ENCODE measurements around the gene LRRC41.

LRRC41 gene

DNA sequence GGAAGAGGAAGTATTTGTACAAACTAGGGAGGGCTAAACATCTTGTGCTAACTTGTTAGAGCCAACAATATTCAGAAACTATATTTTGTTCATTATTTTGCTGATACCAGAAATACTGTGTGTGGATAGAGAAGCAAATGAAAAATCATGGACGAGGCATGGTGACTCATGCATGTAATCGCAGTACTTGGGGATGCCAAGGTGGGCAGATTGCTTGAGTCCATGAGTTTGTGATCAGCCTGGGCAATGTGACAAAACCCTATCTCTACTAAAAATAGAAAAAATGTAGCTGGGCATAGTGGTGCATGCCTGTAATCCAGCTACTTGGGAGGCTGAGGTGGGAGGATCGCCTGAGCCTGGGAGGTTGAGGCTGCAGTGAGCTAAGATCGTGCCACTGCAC lies 13.4 kb downstream of the LRRC41 start:
- H3K27ac ChIP-seq = no peak overlapping the region
- H3K4me3 ChIP-seq = no peak overlapping the region

GRCh38 chr1:46289134-46289494 lies 14.3 kb downstream of the LRRC41 start:
- no peak overlapping the region for H3K27ac ChIP-seq
- no peak overlapping the region for H3K4me3 ChIP-seq

- H3K4me3 ChIP-seq = no peak overlapping the region
- no peak overlapping the region for H3K27ac ChIP-seq
Measured at GRCh38 chr1:46288485-46289133, 14.8 kb downstream of the LRRC41 start.

GRCh38 chr1:46285730-46286477 lies 17.5 kb downstream of the LRRC41 start:
- Histone ChIP-seq H3K4me3 (no peak overlapping the region), H3K27ac (no peak overlapping the region)

GRCh38 chr1:46284597-46285564 lies 18.5 kb downstream of the LRRC41 start:
- Histone ChIP-seq H3K4me3 (no peak overlapping the region), H3K27ac (no peak overlapping the region)

GRCh38 chr1:46284058-46284457 lies 19.4 kb downstream of the LRRC41 start:
- Histone ChIP-seq H3K4me3 (no peak overlapping the region), H3K27ac (no peak overlapping the region)

- no peak overlapping the region for H3K27ac ChIP-seq
Measured at GRCh38 chr1:46281021-46281420, 22.4 kb downstream of the LRRC41 start.

DNA sequence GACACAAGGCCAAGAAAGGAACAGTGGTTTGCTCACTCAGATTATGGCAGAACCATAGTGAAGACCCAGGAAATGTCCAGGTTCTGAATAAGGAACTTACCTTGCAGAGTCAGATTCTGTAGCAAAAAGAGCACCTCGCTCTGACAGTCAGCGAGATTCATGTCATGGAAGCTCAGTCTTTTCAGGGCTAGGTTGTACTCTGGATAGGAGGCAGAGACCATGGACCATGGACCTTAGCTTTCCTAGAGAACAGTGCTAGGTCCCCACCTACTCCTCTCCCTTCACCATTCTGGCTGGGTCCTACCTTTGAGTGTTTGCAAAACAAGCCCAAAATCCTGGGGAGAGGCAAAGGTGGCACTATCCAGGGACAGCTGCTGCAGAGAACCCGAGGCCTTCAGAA lies 23.3 kb downstream of the LRRC41 start:
- Histone ChIP-seq H3K27ac (no peak overlapping the region), H3K4me3 (no peak overlapping the region)

More at GRCh38 chr1:46281021-46281420, 22.4 kb downstream of the LRRC41 start:
- H3K4me3 ChIP-seq = no peak overlapping the region

- Histone ChIP-seq H3K4me3 (no peak overlapping the region), H3K27ac (no peak overlapping the region)
Measured at GRCh38 chr1:46278807-46279206, 24.6 kb downstream of the LRRC41 start.

DNA sequence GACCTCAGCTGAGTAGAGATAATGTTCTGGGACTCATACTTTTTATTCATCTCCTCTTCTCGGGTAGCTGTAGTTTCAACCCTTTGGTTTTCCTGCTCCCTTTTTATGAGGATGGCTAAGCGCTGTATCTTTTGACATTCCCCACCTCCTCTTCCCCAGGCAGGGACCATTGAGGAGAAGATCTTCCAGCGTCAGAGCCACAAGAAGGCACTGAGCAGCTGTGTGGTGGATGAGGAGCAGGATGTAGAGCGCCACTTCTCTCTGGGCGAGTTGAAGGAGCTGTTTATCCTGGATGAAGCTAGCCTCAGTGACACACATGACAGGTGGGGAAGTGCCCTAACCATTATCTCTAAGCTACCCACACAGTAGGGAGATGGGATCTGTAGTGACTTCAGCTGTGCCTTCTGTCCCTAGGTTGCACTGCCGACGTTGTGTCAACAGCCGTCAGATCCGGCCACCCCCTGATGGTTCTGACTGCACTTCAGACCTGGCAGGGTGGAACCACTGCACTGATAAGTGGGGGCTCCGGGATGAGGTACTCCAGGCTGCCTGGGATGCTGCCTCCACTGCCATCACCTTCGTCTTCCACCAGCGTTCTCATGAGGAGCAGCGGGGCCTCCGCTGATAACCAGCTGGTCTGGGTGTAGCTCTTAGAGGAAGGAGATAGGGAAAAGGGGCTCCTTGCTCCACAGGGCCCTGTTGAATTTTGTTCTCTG lies 25.6 kb downstream of the LRRC41 start:
- H3K4me3 ChIP-seq = no peak overlapping the region
- H3K27ac ChIP-seq = no peak overlapping the region

DNA sequence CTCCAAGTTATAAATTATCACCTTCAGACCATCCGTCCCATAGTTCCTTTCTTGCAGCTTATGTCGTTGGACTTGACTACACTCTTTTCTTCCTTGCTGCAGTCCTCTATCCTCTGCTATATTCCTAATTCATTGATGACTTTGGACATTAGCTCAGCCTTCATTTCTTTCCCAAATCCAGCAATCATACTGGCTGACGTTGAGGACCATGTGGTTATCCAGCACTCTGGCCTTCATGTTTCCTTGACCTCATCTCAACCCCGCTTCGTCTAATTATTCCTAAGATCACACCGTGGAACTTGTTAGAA lies 28.4 kb downstream of the LRRC41 start:
- Histone ChIP-seq H3K27ac (no peak overlapping the region), H3K4me3 (no peak overlapping the region)

GRCh38 chr1:46274225-46275029 lies 29.0 kb downstream of the LRRC41 start:
- Histone ChIP-seq H3K4me3 (no peak overlapping the region), H3K27ac (no peak overlapping the region)

GRCh38 chr1:46268578-46268977 lies 34.8 kb downstream of the LRRC41 start:
- H3K4me3 ChIP-seq = no peak overlapping the region
- no peak overlapping the region for H3K27ac ChIP-seq

GRCh38 chr1:46263146-46263545 lies 40.3 kb downstream of the LRRC41 start:
- H3K4me3 ChIP-seq = no peak overlapping the region
- H3K27ac ChIP-seq = no peak overlapping the region

DNA sequence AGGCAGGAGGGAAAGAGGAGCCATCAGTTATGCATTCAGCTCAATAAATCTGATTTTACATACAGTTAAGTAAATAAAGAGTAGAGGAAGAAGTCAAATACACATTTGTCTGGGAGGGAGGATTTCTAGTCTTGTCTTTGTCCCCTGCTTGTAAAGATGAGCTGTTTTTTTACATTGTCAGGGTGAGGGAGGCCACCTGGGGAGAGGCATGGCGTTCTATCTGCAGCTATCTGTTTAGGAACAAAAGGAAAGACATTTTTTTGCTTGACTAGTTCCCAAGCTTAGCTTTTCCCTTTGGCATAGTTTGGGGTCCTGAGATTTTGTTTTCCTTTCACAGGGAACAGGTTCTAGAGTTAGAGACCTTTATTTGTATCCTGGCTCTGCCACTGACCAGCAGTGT lies 40.9 kb downstream of the LRRC41 start:
- no peak overlapping the region for H3K4me3 ChIP-seq
- H3K27ac ChIP-seq = no peak overlapping the region

DNA sequence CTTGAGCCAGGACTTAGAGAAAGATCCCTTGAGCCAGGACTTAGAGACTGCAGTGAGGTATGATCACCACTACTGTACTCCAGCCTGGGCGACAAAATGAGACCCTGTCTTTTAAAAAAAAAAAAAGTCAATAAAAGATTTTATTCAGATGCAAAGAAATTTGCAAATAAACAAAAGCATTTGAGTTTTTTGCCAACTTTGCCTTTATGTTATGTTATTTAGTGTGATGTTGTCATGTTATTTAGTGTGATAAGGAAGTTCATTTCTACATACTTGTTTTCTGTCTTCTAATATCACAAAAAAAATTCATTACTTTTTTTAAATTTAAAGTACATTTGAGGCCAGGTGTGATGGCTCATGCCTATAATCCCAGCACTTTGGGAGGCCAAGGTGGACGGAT lies 46.9 kb downstream of the LRRC41 start:
- Histone ChIP-seq H3K27ac (no peak overlapping the region), H3K4me3 (no peak overlapping the region)

- H3K4me3 ChIP-seq = no peak overlapping the region
- H3K27ac ChIP-seq = no peak overlapping the region
Measured at GRCh38 chr1:46254668-46255067, 48.7 kb downstream of the LRRC41 start.

DNA sequence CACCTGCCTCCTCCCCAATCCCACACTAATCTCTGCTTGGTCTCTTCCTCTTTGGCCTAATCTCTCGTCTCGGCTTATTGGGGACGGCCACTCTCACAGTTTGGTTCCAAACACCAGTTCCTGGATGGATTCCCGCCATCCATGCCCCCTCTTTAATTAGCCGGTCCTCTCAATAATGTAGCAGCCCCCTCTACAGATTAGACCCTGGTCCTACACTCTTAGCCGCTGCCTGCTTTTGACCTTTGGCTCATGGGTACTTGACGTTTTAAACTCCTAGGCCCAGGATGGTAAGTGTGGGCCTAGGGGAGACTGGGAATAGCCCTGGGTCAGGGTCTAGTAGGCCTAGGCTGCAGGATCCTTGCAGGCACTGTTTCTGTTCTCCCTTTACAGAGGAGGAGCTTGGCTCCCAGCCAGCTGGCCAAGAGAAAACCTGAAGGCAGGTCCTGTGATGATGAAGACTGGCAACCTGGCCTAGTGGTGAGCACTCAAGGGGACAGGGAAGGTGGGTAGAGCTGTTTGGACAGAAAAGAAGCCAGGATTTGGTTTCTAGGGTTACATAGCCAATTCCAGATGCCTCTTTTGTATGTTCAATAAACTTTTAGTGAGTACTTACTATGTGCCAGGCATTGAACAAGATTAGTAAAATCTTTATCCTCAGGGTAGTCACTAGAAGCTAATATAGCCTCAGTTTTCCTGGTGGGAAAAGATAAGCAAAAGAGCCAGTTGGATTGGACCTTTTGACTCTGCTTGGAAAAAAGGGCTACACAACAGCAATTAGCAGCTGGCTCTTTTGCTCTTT lies 55.1 kb downstream of the LRRC41 start:
- peak overlapping the region; percentile 44 to 72 (median 61) for H3K4me3 ChIP-seq
- peak overlapping the region in 2 of 21 experiments; percentile 16 to 35 for H3K27ac ChIP-seq
